Measurements from ENCODE around the gene TMEM123.

TMEM123 gene

GRCh38 chr11:102408339-102408738 is 44.2 kb downstream of the TMEM123 start:
- Histone ChIP-seq H3K4me1 (ENCODE audit: control insufficient read depth, insufficient read depth, low read length) (peaks cover 11% of the 10 kb centered on the region), H3K4me3 (ENCODE audit: low read length in 2 of 2) (no peak overlapping the region), H3K36me3 (ENCODE audit: control insufficient read depth in 2 of 2, insufficient read depth in 2 of 2, low read length in 2 of 2) (peaks cover 0 to 4% of the 10 kb centered on the region in 2 donors), H3K27me3 (ENCODE audit: control insufficient read depth in 1 of 2, insufficient read depth in 2 of 2, low read length in 2 of 2) (no peaks in the 10 kb centered on the region), H3K9me3 (ENCODE audit: control insufficient read depth in 2 of 2, low read length in 2 of 2) (no peaks in the 10 kb centered on the region), H3K9ac (ENCODE audit: low read length in 2 of 2) (no peak overlapping the region), H3K27ac (ENCODE audit: low read length) (no peak overlapping the region)

- H3K36me3 ChIP-seq (ENCODE audit: control insufficient read depth in 2 of 2, insufficient read depth in 2 of 2, low read length in 2 of 2) = peaks cover 0 to 6% of the 10 kb centered on the region in 2 donors
- H3K9me3 ChIP-seq (ENCODE audit: control insufficient read depth in 2 of 2, low read length in 2 of 2) = no peaks in the 10 kb centered on the region
- H3K27me3 ChIP-seq (ENCODE audit: control insufficient read depth in 1 of 2, insufficient read depth in 2 of 2, low read length in 2 of 2) = no peaks in the 10 kb centered on the region
- H3K9ac ChIP-seq (ENCODE audit: low read length in 2 of 2) = no peak overlapping the region
- peaks cover 11% of the 10 kb centered on the region for H3K4me1 ChIP-seq (ENCODE audit: control insufficient read depth, insufficient read depth, low read length)
- H3K4me3 ChIP-seq (ENCODE audit: low read length in 2 of 2) = no peak overlapping the region
- H3K27ac ChIP-seq (ENCODE audit: low read length) = no peak overlapping the region
These were observed 44.7 kb downstream of the TMEM123 start for GRCh38 chr11:102407901-102408300.

GRCh38 chr11:102406099-102406498 is 46.5 kb downstream of the TMEM123 start:
- Histone ChIP-seq H3K27me3 (ENCODE audit: control insufficient read depth in 1 of 2, insufficient read depth in 2 of 2, low read length in 2 of 2) (no peaks in the 10 kb centered on the region), H3K27ac (ENCODE audit: low read length) (no peak overlapping the region), H3K4me1 (ENCODE audit: control insufficient read depth, insufficient read depth, low read length) (peaks cover 11% of the 10 kb centered on the region), H3K4me3 (ENCODE audit: low read length in 2 of 2) (no peak overlapping the region), H3K9ac (ENCODE audit: low read length in 2 of 2) (no peak overlapping the region), H3K36me3 (ENCODE audit: control insufficient read depth in 2 of 2, insufficient read depth in 2 of 2, low read length in 2 of 2) (peaks cover 9 to 14% of the 10 kb centered on the region in 2 donors), H3K9me3 (ENCODE audit: control insufficient read depth in 2 of 2, low read length in 2 of 2) (no peaks in the 10 kb centered on the region)

GRCh38 chr11:102405501-102405900 is 47.1 kb downstream of the TMEM123 start:
- Histone ChIP-seq H3K4me1 (ENCODE audit: control insufficient read depth, insufficient read depth, low read length) (peaks cover 11% of the 10 kb centered on the region), H3K27me3 (ENCODE audit: control insufficient read depth in 1 of 2, insufficient read depth in 2 of 2, low read length in 2 of 2) (no peaks in the 10 kb centered on the region), H3K4me3 (ENCODE audit: low read length in 2 of 2) (no peak overlapping the region), H3K36me3 (ENCODE audit: control insufficient read depth in 2 of 2, insufficient read depth in 2 of 2, low read length in 2 of 2) (peaks cover 13 to 14% of the 10 kb centered on the region in 2 donors), H3K9ac (ENCODE audit: low read length in 2 of 2) (no peak overlapping the region), H3K9me3 (ENCODE audit: control insufficient read depth in 2 of 2, low read length in 2 of 2) (no peaks in the 10 kb centered on the region), H3K27ac (ENCODE audit: low read length) (no peak overlapping the region)

GRCh38 chr11:102402548-102402947 is 50.0 kb downstream of the TMEM123 start:
- H3K4me1 ChIP-seq (ENCODE audit: control insufficient read depth, insufficient read depth, low read length) = peaks cover 8% of the 10 kb centered on the region
- H3K27ac ChIP-seq (ENCODE audit: low read length) = no peak overlapping the region
- no peak overlapping the region for H3K4me3 ChIP-seq (ENCODE audit: low read length in 2 of 2)
- H3K9ac ChIP-seq (ENCODE audit: low read length in 2 of 2) = no peak overlapping the region
- H3K9me3 ChIP-seq (ENCODE audit: control insufficient read depth in 2 of 2, low read length in 2 of 2) = no peaks in the 10 kb centered on the region
- H3K27me3 ChIP-seq (ENCODE audit: control insufficient read depth in 1 of 2, insufficient read depth in 2 of 2, low read length in 2 of 2) = no peaks in the 10 kb centered on the region
- H3K36me3 ChIP-seq (ENCODE audit: control insufficient read depth in 2 of 2, insufficient read depth in 2 of 2, low read length in 2 of 2) = peaks cover 16 to 20% of the 10 kb centered on the region in 2 donors

GRCh38 chr11:102401905-102402304 is 50.7 kb downstream of the TMEM123 start:
- Histone ChIP-seq H3K4me1 (ENCODE audit: control insufficient read depth, insufficient read depth, low read length) (peaks cover 1% of the 10 kb centered on the region), H3K9ac (ENCODE audit: low read length in 2 of 2) (no peak overlapping the region), H3K27ac (ENCODE audit: low read length) (no peak overlapping the region), H3K27me3 (ENCODE audit: control insufficient read depth in 1 of 2, insufficient read depth in 2 of 2, low read length in 2 of 2) (no peaks in the 10 kb centered on the region), H3K4me3 (ENCODE audit: low read length in 2 of 2) (no peak overlapping the region), H3K36me3 (ENCODE audit: control insufficient read depth in 2 of 2, insufficient read depth in 2 of 2, low read length in 2 of 2) (peaks cover 16 to 20% of the 10 kb centered on the region in 2 donors), H3K9me3 (ENCODE audit: control insufficient read depth in 2 of 2, low read length in 2 of 2) (no peaks in the 10 kb centered on the region)

GRCh38 chr11:102400603-102401002 is 52.0 kb downstream of the TMEM123 start:
- H3K27ac ChIP-seq (ENCODE audit: low read length) = no peak overlapping the region
- no peaks in the 10 kb centered on the region for H3K4me1 ChIP-seq (ENCODE audit: control insufficient read depth, insufficient read depth, low read length)
- H3K9me3 ChIP-seq (ENCODE audit: control insufficient read depth in 2 of 2, low read length in 2 of 2) = no peaks in the 10 kb centered on the region
- H3K36me3 ChIP-seq (ENCODE audit: control insufficient read depth in 2 of 2, insufficient read depth in 2 of 2, low read length in 2 of 2) = peaks cover 13 to 20% of the 10 kb centered on the region in 2 donors
- H3K9ac ChIP-seq (ENCODE audit: low read length in 2 of 2) = no peak overlapping the region
- H3K27me3 ChIP-seq (ENCODE audit: control insufficient read depth in 1 of 2, insufficient read depth in 2 of 2, low read length in 2 of 2) = no peaks in the 10 kb centered on the region
- no peak overlapping the region for H3K4me3 ChIP-seq (ENCODE audit: low read length in 2 of 2)

- H3K4me3 ChIP-seq (ENCODE audit: low read length in 2 of 2) = no peak overlapping the region
- no peak overlapping the region for H3K9ac ChIP-seq (ENCODE audit: low read length in 2 of 2)
- H3K27ac ChIP-seq (ENCODE audit: low read length) = no peak overlapping the region
- peaks cover 15 to 24% of the 10 kb centered on the region in 2 donors for H3K36me3 ChIP-seq (ENCODE audit: control insufficient read depth in 2 of 2, insufficient read depth in 2 of 2, low read length in 2 of 2)
- H3K4me1 ChIP-seq (ENCODE audit: control insufficient read depth, insufficient read depth, low read length) = no peaks in the 10 kb centered on the region
- no peaks in the 10 kb centered on the region for H3K9me3 ChIP-seq (ENCODE audit: control insufficient read depth in 2 of 2, low read length in 2 of 2)
- H3K27me3 ChIP-seq (ENCODE audit: control insufficient read depth in 1 of 2, insufficient read depth in 2 of 2, low read length in 2 of 2) = no peaks in the 10 kb centered on the region
These were observed 53.4 kb downstream of the TMEM123 start for GRCh38 chr11:102399189-102399588.

GRCh38 chr11:102398297-102398696 is 54.3 kb downstream of the TMEM123 start:
- Histone ChIP-seq H3K27me3 (ENCODE audit: control insufficient read depth in 1 of 2, insufficient read depth in 2 of 2, low read length in 2 of 2) (no peaks in the 10 kb centered on the region), H3K36me3 (ENCODE audit: control insufficient read depth in 2 of 2, insufficient read depth in 2 of 2, low read length in 2 of 2) (peaks cover 22 to 28% of the 10 kb centered on the region in 2 donors), H3K9me3 (ENCODE audit: control insufficient read depth in 2 of 2, low read length in 2 of 2) (no peaks in the 10 kb centered on the region), H3K4me3 (ENCODE audit: low read length in 2 of 2) (no peak overlapping the region), H3K27ac (ENCODE audit: low read length) (no peak overlapping the region), H3K4me1 (ENCODE audit: control insufficient read depth, insufficient read depth, low read length) (no peaks in the 10 kb centered on the region), H3K9ac (ENCODE audit: low read length in 2 of 2) (no peak overlapping the region)

- peaks cover 29 to 32% of the 10 kb centered on the region in 2 donors for H3K36me3 ChIP-seq (ENCODE audit: control insufficient read depth in 2 of 2, insufficient read depth in 2 of 2, low read length in 2 of 2)
- no peaks in the 10 kb centered on the region for H3K27me3 ChIP-seq (ENCODE audit: control insufficient read depth in 1 of 2, insufficient read depth in 2 of 2, low read length in 2 of 2)
These were observed 55.6 kb downstream of the TMEM123 start for GRCh38 chr11:102396708-102397563.

GRCh38 chr11:102395720-102396393 is 56.7 kb downstream of the TMEM123 start:
- Histone ChIP-seq H3K4me3 (ENCODE audit: low read length in 2 of 2) (no peak overlapping the region), H3K27ac (ENCODE audit: low read length) (no peak overlapping the region), H3K9me3 (ENCODE audit: control insufficient read depth in 2 of 2, low read length in 2 of 2) (no peaks in the 10 kb centered on the region), H3K9ac (ENCODE audit: low read length in 2 of 2) (no peak overlapping the region), H3K27me3 (ENCODE audit: control insufficient read depth in 1 of 2, insufficient read depth in 2 of 2, low read length in 2 of 2) (no peaks in the 10 kb centered on the region), H3K36me3 (ENCODE audit: control insufficient read depth in 2 of 2, insufficient read depth in 2 of 2, low read length in 2 of 2) (peaks cover 26 to 32% of the 10 kb centered on the region in 2 donors), H3K4me1 (ENCODE audit: control insufficient read depth, insufficient read depth, low read length) (peaks cover 2% of the 10 kb centered on the region)

More at GRCh38 chr11:102396708-102397563, 55.6 kb downstream of the TMEM123 start:
- Histone ChIP-seq H3K4me1 (ENCODE audit: control insufficient read depth, insufficient read depth, low read length) (peaks cover 2% of the 10 kb centered on the region), H3K27ac (ENCODE audit: low read length) (no peak overlapping the region), H3K9ac (ENCODE audit: low read length in 2 of 2) (no peak overlapping the region), H3K9me3 (ENCODE audit: control insufficient read depth in 2 of 2, low read length in 2 of 2) (no peaks in the 10 kb centered on the region), H3K4me3 (ENCODE audit: low read length in 2 of 2) (no peak overlapping the region)

Measured in stomach smooth muscle (tissue), 2 donors.